GM23338 (cell line): ENCODE measurements around the gene PTPRN2.

Experiments
- EZH2 ChIP-seq: fragments of 200-600 bp; sonication (generic); IDR thresholded peaks from one replicate; pipeline ENCODE4 v1.8.0; 2017; ENCODE audit warnings: antibody characterized with exemption, mild to moderate bottlenecking, low read depth; ENCODE audit not compliant: unreplicated experiment
- POLR2AphosphoS5 ChIP-seq: IDR thresholded peaks from 2 replicates; pipeline ENCODE4 v1.6.1; 2016; ENCODE audit warnings: antibody characterized with exemption, low read depth
- ZNF331 ChIP-seq: fragments of 250-450 bp; sonication (Bioruptor Pico); IDR thresholded peaks from 2 replicates; pipeline ENCODE4 v1.5.0; 2020; ENCODE audit warnings: low read depth, mild to moderate bottlenecking, moderate library complexity
- TF ChIP-seq, protein P1 (sequence below), 2 experiments: fragments of 200-600 bp in 1 of 2; sonication (generic) in 1 of 2; conservative IDR thresholded peaks; 2 replicates each; pipeline versions ENCODE4 v1.5.1 to v1.6.1; 2016 to 2017; ENCODE audit warnings: antibody characterized with exemption in 2 of 2, low read depth in 2 of 2, mild to moderate bottlenecking in 2 of 2, moderate library complexity in 1 of 2
- TF ChIP-seq, protein P2 (sequence below): IDR thresholded peaks from one replicate; pipeline ENCODE4 v1.6.1; 2018; ENCODE audit warnings: antibody characterized with exemption; ENCODE audit not compliant: unreplicated experiment

DNA sequence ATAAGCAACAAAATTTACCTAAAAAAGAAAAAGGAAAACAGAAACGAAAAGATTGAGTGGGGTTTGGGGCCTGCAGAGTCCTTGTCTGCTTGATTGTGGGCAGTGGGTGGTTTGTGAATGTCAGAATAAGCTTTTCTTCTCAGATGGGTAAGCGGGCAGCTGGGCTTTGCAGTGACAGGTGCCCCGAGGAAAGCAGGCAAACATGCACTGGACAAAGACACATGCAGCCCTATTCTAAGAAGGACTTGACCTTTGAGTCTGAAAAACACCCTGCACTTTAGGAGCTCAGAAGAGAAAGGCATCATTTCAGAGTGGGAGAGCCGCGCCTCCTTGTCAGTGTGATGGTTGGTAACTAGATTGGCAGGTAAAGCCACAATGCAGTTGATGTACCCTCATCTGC lies 562.7 kb downstream of the PTPRN2 start:
- TF ChIP-seq, protein P1, sequence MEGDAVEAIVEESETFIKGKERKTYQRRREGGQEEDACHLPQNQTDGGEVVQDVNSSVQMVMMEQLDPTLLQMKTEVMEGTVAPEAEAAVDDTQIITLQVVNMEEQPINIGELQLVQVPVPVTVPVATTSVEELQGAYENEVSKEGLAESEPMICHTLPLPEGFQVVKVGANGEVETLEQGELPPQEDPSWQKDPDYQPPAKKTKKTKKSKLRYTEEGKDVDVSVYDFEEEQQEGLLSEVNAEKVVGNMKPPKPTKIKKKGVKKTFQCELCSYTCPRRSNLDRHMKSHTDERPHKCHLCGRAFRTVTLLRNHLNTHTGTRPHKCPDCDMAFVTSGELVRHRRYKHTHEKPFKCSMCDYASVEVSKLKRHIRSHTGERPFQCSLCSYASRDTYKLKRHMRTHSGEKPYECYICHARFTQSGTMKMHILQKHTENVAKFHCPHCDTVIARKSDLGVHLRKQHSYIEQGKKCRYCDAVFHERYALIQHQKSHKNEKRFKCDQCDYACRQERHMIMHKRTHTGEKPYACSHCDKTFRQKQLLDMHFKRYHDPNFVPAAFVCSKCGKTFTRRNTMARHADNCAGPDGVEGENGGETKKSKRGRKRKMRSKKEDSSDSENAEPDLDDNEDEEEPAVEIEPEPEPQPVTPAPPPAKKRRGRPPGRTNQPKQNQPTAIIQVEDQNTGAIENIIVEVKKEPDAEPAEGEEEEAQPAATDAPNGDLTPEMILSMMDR (conservative IDR thresholded peaks at IDR 0.05; ENCODE audit: low read depth in 2 of 2): no peak
- no peak for TF ChIP-seq ZNF331 (CRISPR knock-in tag)
- TF ChIP-seq POLR2AphosphoS5: no peak
- TF ChIP-seq EZH2: no peak
- TF ChIP-seq, protein P2, sequence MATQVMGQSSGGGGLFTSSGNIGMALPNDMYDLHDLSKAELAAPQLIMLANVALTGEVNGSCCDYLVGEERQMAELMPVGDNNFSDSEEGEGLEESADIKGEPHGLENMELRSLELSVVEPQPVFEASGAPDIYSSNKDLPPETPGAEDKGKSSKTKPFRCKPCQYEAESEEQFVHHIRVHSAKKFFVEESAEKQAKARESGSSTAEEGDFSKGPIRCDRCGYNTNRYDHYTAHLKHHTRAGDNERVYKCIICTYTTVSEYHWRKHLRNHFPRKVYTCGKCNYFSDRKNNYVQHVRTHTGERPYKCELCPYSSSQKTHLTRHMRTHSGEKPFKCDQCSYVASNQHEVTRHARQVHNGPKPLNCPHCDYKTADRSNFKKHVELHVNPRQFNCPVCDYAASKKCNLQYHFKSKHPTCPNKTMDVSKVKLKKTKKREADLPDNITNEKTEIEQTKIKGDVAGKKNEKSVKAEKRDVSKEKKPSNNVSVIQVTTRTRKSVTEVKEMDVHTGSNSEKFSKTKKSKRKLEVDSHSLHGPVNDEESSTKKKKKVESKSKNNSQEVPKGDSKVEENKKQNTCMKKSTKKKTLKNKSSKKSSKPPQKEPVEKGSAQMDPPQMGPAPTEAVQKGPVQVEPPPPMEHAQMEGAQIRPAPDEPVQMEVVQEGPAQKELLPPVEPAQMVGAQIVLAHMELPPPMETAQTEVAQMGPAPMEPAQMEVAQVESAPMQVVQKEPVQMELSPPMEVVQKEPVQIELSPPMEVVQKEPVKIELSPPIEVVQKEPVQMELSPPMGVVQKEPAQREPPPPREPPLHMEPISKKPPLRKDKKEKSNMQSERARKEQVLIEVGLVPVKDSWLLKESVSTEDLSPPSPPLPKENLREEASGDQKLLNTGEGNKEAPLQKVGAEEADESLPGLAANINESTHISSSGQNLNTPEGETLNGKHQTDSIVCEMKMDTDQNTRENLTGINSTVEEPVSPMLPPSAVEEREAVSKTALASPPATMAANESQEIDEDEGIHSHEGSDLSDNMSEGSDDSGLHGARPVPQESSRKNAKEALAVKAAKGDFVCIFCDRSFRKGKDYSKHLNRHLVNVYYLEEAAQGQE: no peak
